Stimulated activated naive CD4-positive, alpha-beta T cell (primary cell): Measurements from ENCODE around the gene LHX2.
A peak's percentile ranks its signal among the peaks of the same experiment; 100 is the strongest.

Experiments
- DNase-seq, 6 experiments: peaks; one replicate each; lab custom pipeline; 2025; lab: John Stamatoyannopoulos, UW

LHX2 gene

DNA sequence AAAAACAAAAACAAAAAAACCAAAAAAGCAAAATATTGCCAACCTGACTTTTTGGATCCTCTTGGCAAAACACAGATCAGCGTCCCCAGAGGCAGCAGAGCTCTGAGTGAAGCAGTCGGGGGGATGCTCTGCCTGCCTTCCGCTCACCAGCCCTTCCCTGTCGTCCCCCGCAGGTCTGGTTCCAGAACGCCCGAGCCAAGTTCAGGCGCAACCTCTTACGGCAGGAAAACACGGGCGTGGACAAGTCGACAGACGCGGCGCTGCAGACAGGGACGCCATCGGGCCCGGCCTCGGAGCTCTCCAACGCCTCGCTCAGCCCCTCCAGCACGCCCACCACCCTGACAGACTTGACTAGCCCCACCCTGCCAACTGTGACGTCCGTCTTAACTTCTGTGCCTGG lies 20.7 kb downstream of the LHX2 start:
- no peak for DNase-seq

DNA sequence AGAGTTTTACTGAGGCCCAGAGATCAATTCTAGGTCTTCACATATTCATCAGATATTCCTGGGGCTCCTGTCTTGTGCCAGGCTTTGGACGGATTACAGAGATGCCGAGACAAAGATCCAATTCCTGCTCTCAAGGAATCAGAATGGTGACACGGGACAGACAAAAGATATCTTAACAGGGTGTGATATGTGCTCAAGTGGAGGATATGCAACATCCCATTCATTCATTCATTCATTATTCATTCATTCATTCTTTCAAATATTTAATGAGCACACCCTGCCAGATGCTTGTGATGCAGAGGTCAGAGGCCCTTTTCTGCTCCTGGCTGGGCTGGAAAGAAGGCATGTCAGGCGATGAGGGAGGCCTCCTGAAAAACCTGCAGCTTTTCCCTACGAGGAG lies 21.8 kb downstream of the LHX2 start:
- DNase-seq = no peak

DNA sequence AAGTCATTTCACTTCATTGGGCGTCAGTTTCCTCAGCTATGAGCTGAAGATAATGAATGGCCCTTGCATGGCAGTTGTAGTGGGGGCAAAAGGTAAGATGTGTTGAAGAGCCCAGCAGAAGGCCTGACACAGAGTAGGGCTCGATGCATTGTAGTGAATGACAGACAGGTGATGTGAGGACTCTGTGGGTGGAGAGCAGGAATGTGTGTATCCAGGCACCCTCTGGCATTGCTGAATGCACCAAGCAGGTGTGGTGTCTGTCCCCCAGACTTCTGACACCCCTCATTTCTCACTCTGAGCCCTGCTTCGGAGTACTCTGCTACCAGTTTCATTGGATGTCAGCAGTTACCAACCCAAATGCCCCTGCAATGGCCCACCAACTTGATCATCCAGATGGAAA lies 22.4 kb downstream of the LHX2 start:
- no peak for DNase-seq

DNA sequence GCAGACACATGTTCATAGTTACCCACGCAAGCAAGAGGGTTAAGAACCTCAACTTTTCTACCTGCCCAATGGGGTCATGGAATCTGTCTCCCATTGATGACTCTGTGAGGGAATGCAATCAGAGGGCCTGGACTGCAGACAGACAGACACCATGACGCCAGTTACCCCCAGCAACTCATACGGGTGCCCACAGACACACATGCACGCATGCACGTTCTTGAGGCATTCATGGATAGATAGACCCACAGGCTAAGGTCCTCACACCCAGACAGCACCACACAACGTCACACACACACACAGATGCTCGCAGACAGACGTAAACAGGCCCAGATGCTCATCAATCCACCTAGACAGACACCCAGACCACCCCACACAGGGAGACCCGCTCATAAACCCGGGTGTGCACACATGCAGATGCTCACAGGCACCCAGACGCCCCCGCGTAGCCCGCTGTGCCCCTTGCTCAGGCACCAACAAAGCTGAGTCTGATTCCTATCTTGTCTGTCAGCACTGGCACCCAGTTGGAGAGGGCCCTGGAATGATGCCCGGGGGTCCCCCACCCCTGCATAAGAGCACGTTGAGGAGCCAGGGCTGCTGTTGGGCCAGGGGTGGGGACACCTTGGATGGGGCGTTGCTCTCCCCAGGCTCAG lies 23.6 kb downstream of the LHX2 start:
- no peak for DNase-seq

DNA sequence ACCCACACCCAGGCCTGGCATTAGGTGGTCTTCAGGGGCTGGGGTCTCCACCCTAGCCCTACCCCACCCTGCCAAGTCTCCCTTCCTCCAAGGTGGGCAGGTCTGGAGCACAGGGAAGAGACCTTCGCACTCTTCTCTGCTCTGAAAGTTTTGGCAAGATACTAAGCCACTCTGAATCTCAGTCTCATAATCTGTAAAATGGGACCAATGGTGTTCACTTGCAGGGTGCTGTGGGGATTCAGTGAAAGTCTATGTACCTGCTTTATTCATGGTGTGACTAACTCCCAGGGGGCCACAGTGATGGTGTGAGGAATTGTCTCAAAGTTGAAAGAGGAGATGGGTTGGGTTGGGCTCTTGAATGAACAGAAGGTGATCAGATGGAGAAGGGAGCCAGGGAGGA lies 25.0 kb downstream of the LHX2 start:
- no peak for DNase-seq

DNA sequence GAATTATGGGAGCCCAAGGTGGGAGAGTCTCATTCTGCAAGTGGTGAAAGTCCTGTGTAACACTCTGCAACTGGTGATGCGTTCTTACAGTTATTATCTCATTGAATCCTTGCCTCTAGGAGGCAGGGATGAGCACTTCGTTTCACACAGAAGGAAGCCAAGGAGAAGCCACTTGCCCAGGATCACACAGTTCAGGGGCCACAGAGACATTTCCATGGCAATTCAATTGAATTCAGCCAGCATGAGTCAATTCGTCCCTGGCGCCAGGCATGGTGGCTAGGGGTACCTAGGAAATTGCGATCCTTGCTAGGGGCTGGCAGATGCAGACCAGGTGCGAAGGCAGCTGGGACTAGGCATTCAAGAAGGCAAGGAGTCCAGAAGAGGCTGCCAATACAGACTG lies 26.2 kb downstream of the LHX2 start:
- DNase-seq = no peak

DNA sequence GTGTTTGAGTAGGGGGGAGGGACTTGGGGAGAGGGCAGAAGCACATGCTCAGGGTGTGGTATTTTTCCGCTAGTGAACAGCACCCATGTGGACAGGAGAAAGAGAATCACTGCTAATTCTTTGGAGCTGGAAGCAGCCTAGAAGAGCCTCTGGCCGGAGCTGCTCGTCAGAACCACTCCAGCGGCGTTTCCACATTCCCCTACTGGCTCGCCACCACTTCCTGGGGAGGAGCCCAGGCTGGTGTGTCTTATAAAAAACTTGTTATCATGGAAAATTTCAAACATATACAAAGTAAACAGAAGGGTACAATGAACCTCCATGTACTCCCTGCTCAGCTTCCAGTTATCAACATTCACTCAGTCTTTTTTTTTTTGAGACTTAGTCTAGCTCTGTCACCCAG lies 26.7 kb downstream of the LHX2 start:
- DNase-seq = no peak

DNA sequence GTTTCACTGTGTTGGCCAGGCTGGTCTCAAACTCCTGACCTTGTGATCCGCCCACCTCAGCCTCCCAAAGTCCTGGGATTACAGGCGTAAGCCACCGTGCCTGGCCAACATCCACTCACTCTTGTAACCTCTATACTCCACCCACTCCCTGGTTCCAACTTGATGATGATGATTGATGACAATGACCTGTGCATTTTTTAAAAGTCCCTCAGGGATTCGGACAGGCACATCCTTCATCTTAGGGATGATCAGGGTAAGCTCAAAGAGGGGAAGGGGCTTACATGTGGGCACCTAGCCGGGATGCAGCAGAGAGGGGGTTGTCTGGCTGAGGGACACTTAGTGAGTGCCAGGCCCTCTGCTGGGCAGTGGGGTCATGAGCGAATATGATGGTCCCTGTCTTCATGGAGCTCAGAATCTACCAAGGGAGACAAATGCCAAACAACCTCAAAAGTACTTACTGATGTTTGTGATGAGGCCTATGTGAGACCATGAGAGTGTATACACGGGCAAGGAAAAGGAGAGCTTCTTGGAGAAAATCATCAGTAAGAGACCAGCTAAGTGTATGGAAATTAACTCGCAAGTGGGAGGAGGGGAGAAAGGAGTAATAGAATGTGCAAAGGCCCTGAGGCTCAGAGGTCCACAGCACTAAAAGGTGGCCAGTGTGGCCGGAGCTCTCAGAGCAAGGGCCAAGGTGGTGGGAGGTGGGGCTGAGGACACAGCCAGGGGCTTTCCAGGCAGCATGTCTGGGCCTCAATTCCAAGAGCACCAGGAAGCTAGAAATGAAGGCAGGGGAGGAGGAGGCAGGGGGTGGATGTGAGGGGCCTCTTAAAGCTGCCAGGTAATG lies 27.4 kb downstream of the LHX2 start:
- DNase-seq = no peak

DNA sequence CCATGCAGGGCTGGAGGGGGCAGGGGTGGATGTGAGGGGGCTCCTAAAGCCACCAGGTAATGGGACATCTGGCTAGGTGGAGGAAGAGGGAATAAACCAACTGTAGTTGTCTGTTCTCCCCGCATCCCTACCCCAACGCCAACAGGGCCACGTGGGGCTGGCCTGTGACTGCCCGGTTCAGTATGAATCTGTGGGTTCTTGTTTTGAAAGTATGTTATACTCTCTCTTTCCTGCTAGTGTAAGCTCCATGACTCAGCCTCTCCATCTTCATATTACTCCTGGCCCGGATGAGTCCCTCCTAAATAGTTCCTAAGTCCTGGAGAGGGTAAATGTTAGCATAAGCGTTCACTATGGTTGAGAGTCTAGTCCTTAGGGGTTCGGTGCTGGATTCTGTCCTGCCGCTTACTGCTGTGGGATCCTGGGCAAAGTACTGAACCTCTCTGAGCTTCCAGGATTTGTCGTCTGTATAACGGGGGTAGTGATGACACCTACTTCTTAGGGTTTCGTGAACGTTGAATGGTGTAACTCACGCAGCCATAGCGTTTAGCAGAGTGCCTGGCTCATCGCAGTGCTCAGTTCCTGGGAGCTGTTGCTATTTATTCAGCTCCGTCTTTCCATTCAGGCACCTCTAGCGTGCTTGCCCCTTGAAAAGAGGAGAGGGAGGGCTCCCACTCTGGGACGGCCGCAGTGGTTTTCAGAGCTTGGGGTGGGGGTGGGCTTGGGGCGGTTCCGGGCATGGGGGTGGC lies 28.8 kb downstream of the LHX2 start:
- DNase-seq = peak in 1 of 6 experiments; percentile 31

DNA sequence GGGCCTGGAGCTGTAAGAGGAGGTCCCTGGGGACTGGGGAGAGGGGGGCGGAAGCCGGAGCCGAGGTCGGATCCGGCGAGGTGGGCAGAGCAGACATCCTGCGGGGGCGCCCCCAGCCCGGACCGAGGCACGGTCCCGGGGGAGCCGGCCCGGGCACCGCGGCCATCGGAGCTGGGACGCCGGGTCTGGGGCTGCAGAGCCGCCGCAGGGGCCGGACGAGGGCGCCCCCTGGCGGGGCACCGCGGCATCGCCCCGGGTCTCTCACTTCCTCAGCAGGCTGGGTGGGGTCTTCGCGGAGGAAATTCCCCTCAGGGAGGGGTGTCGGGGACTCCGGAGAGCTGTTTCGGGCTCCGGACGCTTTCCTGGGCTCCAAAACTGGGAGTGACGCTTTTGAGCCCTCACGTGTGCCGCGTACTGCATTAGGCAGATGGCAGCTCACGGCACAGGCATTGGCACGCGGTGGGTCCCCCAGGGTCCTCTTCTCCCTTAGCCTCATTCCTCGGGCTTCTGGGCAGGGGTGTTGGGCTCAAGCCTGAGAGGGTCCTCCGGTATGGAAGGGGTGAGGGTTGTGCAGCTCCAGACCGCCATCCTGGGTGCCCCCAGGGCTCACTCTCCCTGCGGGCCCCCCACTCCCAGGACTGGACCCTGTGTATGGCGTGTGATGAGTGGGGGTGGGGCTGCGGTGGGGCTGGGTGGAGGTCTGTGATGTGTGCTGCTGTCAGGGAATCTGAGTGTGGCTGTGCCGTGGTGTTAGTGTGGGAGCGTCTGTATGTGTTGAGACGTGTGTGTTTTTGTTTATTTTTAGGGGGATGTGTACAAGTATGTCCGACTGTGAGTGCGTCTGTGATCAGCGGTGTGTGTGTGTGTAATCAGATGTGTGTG lies 29.6 kb downstream of the LHX2 start:
- DNase-seq = peak in 3 of 6 experiments; percentile 24 to 45 (median 31)

DNA sequence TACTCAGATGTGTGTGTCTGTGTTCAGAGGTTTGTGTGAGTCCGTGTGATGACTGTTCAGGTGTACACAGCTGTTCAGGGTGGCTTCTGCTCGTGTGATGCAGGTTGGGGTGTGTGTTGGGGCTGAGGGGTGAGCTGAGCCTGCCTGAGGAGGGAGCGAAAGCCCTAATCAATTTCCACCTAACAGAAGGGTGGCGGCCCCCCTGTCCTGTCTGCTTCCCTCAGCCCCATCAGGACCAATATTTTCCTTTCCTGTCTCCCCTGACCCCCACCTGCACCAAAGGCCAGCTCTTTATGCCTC lies 30.2 kb downstream of the LHX2 start:
- no peak for DNase-seq

DNA sequence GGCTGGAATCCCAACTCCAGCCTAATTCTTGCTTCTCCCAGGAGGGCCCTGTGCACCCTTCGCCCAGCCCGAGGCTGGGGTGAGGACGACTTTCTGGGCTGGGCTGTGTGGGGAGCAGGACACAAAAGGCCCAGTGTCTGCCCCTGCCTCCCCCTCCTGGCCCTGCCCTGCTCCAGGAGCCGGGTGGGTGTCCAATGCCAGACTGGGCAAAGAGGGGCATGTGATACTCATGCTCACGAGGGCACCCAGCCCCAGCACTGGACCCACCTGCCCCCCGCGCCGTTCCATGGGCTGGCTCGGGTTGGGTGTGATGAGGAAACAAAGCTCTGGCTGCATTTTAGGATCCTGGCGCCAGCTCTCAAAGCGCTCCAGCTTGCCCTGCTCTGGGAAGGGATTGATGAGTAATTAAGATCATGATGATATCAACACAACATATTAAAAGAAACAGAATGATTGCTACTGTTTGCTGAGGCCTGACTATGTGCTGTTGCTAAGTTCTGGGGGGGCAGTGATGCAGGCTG lies 30.7 kb downstream of the LHX2 start:
- DNase-seq = no peak

DNA sequence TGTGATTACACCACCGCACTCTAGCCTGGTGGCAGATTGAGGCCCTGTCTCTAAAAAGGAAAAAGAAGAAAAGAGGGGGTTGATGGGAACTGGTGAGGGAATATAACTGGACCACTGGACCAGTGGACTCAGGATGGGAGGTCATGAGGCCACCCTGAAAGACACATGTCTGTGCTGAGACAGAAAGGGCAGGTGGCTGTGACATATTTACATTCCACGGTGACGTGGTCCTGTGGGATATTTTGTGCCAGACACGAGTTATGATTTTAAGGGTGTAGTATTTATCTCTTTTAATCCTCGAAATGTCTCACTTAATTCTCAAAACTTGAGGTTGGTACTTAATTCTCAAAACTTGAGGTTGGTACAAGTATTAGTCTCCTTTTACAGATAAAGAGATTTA lies 32.9 kb downstream of the LHX2 start:
- DNase-seq = no peak

DNA sequence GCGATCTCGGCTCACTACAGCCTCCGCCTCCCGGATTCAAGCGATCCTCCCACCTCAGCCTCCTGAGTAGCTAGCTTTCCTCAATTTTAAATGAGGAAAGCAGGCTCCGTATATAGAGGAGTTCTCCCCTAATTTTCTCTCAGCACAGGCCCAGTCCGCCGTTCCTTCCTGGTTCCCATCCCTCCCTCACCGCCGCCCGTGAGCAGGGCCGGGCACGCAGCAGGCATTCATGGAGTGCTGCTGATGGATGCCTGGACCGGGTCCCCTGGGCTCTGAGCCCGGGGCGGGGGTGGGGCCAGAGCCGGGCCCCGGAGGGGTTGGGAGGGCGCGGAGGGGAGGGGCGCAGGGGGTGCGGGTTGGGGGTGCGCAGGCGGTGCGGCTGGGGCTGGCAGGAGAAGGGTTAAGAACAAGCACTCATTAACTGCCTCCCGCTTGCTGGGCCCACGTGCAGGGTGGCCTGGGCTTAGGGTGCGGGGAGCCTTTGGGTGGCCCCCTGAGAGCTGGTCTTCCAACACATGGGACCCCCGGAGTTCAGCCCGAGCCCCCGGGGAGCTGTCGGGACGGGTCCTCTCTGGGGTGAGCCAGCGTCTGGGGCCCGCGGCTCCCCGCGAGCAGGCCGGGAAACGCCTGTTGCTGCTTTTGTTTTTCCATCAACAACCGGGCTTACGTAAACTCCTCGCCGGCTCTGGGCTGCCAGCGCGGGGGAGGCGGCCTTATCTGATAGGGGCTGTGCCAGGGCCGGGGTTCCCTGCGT lies 33.7 kb downstream of the LHX2 start:
- no peak for DNase-seq

DNA sequence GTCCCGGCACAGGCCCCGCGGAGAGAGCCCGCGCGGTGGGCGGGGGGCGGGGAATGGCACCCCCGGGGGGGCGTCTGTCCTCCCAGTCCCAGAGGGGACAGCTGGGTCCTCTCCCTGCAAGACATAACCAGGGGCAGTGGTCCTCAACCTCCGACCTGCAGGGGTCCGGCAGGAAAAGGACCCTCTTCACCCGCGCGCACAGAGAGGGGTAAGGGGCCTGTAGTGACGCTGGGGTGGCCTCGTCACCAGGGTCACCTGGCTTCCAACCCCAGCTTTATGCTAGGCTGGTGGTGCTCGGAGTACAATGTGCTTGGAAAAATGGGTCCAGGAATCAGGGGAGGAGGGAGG lies 34.2 kb downstream of the LHX2 start:
- DNase-seq = no peak

DNA sequence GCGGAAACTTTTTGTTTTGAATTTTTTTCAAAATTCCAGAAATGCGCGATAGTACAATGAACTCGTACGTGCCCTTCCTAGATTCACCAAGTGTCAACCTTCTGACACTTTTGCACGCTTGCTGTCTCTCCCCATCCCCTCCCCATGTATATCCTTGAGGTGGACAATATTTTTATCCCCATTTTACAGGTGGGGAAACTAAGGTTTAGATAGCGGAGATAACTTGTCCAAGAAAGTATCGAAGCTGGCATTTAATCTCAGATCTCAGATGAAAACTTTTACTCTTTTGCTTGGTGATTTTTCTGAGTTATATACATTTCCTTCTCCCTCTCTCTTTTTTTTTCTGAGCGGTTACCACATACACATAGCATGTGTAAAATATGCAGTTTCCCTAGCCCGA lies 34.6 kb downstream of the LHX2 start:
- no peak for DNase-seq

DNA sequence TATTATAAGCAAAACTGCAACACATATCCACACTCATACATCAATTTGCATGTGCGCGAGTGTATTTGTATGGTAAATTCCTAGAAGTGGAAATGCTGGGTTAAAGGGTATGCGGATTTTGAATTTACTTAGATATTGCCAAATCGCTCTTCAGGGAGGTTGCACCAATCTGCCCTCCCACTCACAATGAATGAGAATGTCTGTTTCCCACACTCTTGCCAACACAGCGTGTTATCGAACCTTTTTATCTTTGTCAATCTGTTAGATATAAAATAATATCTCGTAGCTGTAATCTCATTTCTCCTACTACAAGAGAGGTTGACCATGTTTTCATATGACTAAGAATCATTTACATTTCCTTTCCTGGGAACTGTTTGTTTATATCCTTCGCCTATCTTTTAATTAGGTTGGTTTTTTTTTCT lies 35.7 kb downstream of the LHX2 start:
- DNase-seq = no peak

DNA sequence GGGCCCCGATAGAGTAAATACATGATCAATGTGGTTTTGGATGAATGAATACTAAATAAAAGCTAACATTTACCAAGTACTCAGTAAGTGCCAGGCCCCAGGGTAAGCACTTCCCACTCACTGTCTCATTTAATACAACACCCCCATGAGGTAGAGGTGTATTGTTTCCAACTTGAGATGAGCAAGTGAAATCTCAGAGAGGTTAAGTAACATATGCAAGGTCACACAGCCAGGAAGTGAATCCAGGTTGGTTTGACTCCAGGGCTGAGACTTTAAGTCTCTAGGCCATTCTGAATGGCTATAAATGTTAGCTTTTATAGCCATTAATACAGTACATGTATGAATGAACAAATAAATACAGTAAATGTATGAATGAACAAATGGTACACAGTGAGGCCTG lies 39.4 kb downstream of the LHX2 start:
- no peak for DNase-seq

DNA sequence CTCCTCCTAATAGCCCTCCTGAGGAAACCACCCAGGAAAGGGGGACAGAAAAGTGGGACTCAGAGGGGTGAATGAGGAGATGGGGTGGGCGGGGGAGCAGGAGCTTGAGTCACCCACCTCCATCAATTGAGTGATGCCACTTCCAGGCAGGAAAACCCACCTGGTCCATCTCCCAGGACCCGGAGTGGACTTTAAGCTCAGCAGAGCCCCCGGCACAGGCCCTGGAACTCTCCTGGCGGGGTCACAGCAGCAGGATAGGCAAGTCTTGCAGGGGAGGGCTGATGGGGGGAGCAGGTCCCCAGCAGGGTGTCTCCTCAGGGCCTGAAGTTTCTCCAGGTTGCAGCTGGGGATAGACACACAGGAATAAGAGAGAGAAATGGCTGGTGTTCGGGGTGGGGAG lies 40.8 kb downstream of the LHX2 start:
- DNase-seq = no peak

DNA sequence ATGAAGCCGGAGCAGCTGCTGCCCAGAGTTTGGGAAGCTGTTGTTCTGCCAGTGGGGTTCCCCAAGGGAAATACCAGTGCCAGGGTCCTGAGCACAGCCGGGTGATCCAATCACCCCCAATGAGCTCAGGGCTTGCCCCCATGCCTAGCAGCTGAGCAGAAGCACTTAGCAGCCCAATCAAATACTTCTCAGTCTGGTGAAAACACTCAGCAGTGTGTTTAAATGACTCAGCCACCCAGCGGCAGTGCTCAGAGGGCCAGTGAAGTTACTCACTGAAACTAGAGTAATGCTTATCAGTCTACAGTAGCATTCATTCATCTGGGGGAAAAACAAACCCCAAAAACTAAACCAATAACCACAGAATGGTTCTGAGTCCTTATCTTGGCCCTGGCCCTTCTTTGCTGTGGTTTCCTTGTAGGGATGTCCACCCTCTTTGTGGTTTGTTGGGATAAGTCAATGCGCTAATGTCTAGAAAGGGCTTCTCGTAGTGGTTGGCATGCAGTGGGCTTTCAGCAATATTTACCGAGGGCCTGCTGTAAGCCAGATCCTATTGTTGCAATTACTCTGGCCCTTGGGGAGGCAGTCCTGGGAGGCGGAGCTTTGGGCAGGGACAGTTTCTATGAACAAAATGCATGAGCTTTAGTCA lies 43.1 kb downstream of the LHX2 start:
- no peak for DNase-seq
